ENCODE measurements around the gene ZNF335. TPM values are rescaled to one million over a fixed set of nuclear protein-coding genes. Genes with fewer than 3 reads are reported as not detected.
"Not testable (repeated sequence)": the region's sequence is repeated elsewhere in the genome, so short reads cannot be mapped to it uniquely, and the experiment has no call there.

The ZNF335 gene
- total RNA-seq, 4 donors from 2014 or later: 10.5 to 22.5 (median 19.8) TPM

- 87 to 92% methylated on average over 10 to 11 of the region's 14 CpGs for WGBS, 2 donors
Measured at GRCh38 chr20:45959956-45960630, 11.9 kb downstream of the ZNF335 start.

GRCh38 chr20:45959126-45959525, 12.9 kb downstream of the ZNF335 start:
- TF ChIP-seq CTCF (IDR thresholded peaks at IDR 0.05): no peak
- TF ChIP-seq POLR2A (IDR thresholded peaks at IDR 0.05): no peak
- DNase-seq: no peak
- no peaks in the 10 kb centered on the region for H3K9me3 ChIP-seq
- 87 to 100% methylated on average over 3 to 10 of the region's 16 CpGs for WGBS, 2 donors
- H3K27ac ChIP-seq: no peak overlapping the region
- no peak overlapping the region for H3K4me3 ChIP-seq
- H3K36me3 ChIP-seq: peaks cover 46 to 91% (median 65%) of the 10 kb centered on the region in 3 donors
- H3K27me3 ChIP-seq: no peaks in the 10 kb centered on the region
- H3K4me1 ChIP-seq: no peaks in the 10 kb centered on the region
- intact Hi-C loops (cut with DNase I): no loop called here

More at GRCh38 chr20:45959956-45960630, 11.9 kb downstream of the ZNF335 start:
- H3K4me1 ChIP-seq: no peaks in the 10 kb centered on the region
- TF ChIP-seq CTCF (IDR thresholded peaks at IDR 0.05): no peak
- TF ChIP-seq POLR2A (IDR thresholded peaks at IDR 0.05): no peak
- no peaks in the 10 kb centered on the region for H3K9me3 ChIP-seq
- intact Hi-C loops (cut with DNase I): loop anchor here (10.0 kb wide), 1 partner anchor 145 kb away; the partner anchor contains the start of gene UBE2C
- no peak for DNase-seq
- no peak overlapping the region for H3K4me3 ChIP-seq
- peaks cover 49 to 99% (median 70%) of the 10 kb centered on the region in 3 donors for H3K36me3 ChIP-seq
- no peak overlapping the region for H3K27ac ChIP-seq
- no peaks in the 10 kb centered on the region for H3K27me3 ChIP-seq

GRCh38 chr20:45958593-45958992, 13.4 kb downstream of the ZNF335 start:
- H3K4me1 ChIP-seq: peaks cover 0 to under 1% (median 0%) of the 10 kb centered on the region in 3 donors
- intact Hi-C loops (cut with DNase I): no loop called here
- H3K27ac ChIP-seq: no peak overlapping the region
- no peak overlapping the region for H3K4me3 ChIP-seq
- DNase-seq: no peak
- H3K9me3 ChIP-seq: no peaks in the 10 kb centered on the region
- peaks cover 42 to 91% (median 60%) of the 10 kb centered on the region in 3 donors for H3K36me3 ChIP-seq
- H3K27me3 ChIP-seq: no peaks in the 10 kb centered on the region
- no peak for TF ChIP-seq CTCF (IDR thresholded peaks at IDR 0.05)
- no peak for TF ChIP-seq POLR2A (IDR thresholded peaks at IDR 0.05)
- 98% methylated on average over 4 of the region's 4 CpGs for whole genome bisulfite sequencing, 2 donors

GRCh38 chr20:45957021-45957941, 14.7 kb downstream of the ZNF335 start:
- WGBS, 2 donors: 86 to 96% methylated on average over 5 to 11 of the region's 19 CpGs
- DNase-seq: no peak
- Histone ChIP-seq H3K4me1 (peaks cover 0 to 4% (median 0%) of the 10 kb centered on the region in 3 donors), H3K27ac (no peak overlapping the region), H3K9me3 (no peaks in the 10 kb centered on the region), H3K36me3 (peaks cover 47 to 91% (median 60%) of the 10 kb centered on the region in 3 donors), H3K27me3 (no peaks in the 10 kb centered on the region), H3K4me3 (no peak overlapping the region)
- intact Hi-C loops (cut with DNase I): no loop called here
- TF ChIP-seq CTCF (IDR thresholded peaks at IDR 0.05): no peak
- TF ChIP-seq POLR2A (IDR thresholded peaks at IDR 0.05): no peak

GRCh38 chr20:45956326-45956725, 15.7 kb downstream of the ZNF335 start:
- not testable (repeated sequence) for DNase-seq

More at GRCh38 chr20:45956326-45956725, 15.7 kb downstream of the ZNF335 start:
- intact Hi-C loops (cut with DNase I); H3K4me3 ChIP-seq; H3K4me1 ChIP-seq; H3K27ac ChIP-seq; H3K27me3 ChIP-seq; H3K9me3 ChIP-seq: not testable (repeated sequence)
- H3K36me3 ChIP-seq: peaks cover 47 to 91% (median 61%) of the 10 kb centered on the region in 3 donors
- 91 to 94% methylated on average over 8 to 9 of the region's 10 CpGs for WGBS, 2 donors
